Hepatic stellate cell (primary cell): ENCODE results near the gene CDKN1B.
"Not testable (repeated sequence)": the region's sequence is repeated elsewhere in the genome, so short reads cannot be mapped to it uniquely, and the experiment has no call there.

Experiments used
- DNase-seq: peaks from one replicate; pipeline ENCODE4 v3.0.0; 2011; ENCODE audit warnings: low spot score

Gene CDKN1B

GRCh38 chr12:12724421-12725085 lies 7.4 kb downstream of the CDKN1B start:
- peak; percentile 26 for DNase-seq

GRCh38 chr12:12725086-12725955 lies 8.2 kb downstream of the CDKN1B start:
- peak; percentile 96 for DNase-seq

GRCh38 chr12:12725956-12726554 lies 8.9 kb downstream of the CDKN1B start:
- DNase-seq = no peak

GRCh38 chr12:12726555-12727093 lies 9.5 kb downstream of the CDKN1B start:
- peak; percentile 86 for DNase-seq

- DNase-seq = no peak
These were observed 14.0 kb downstream of the CDKN1B start for GRCh38 chr12:12731178-12731577.

- no peak for DNase-seq
These were observed 14.6 kb downstream of the CDKN1B start for GRCh38 chr12:12731785-12732184.

GRCh38 chr12:12733118-12733517 lies 15.9 kb downstream of the CDKN1B start:
- no peak for DNase-seq

GRCh38 chr12:12734054-12734453 lies 16.9 kb downstream of the CDKN1B start:
- peak; percentile 27 for DNase-seq

GRCh38 chr12:12734561-12735071 lies 17.4 kb downstream of the CDKN1B start:
- DNase-seq = no peak

- no peak for DNase-seq
These were observed 18.1 kb downstream of the CDKN1B start for GRCh38 chr12:12735301-12735700.

- DNase-seq = peak; percentile 43
These were observed 19.9 kb downstream of the CDKN1B start for GRCh38 chr12:12736759-12737676.

GRCh38 chr12:12738152-12738551 lies 21.0 kb downstream of the CDKN1B start:
- DNase-seq = not testable (repeated sequence)

GRCh38 chr12:12741660-12742059 lies 24.5 kb downstream of the CDKN1B start:
- DNase-seq = no peak

- DNase-seq = no peak
These were observed 27.6 kb downstream of the CDKN1B start for GRCh38 chr12:12744546-12745305.

GRCh38 chr12:12745576-12746211 lies 28.5 kb downstream of the CDKN1B start:
- no peak for DNase-seq

- DNase-seq = no peak
These were observed 30.1 kb downstream of the CDKN1B start for GRCh38 chr12:12747278-12747677.

- DNase-seq = no peak
These were observed 30.9 kb downstream of the CDKN1B start for GRCh38 chr12:12748044-12748443.

GRCh38 chr12:12749433-12749832 lies 32.3 kb downstream of the CDKN1B start:
- DNase-seq = peak; percentile 35

GRCh38 chr12:12755923-12756322 lies 38.8 kb downstream of the CDKN1B start:
- no peak for DNase-seq

- no peak for DNase-seq
These were observed 40.0 kb downstream of the CDKN1B start for GRCh38 chr12:12757121-12757520.
